COLO668 (cell line): ENCODE data around the gene MKX.
"Not testable (repeated sequence)": the region's sequence is repeated elsewhere in the genome, so short reads cannot be mapped to it uniquely, and the experiment has no call there.

Experiments used
- DNase-seq: peaks from one replicate; lab custom pipeline; 2025; ENCODE audit not compliant: unreplicated experiment; lab: John Stamatoyannopoulos, UW

The MKX gene

GRCh38 chr10:27695088-27695487 lies 50.5 kb downstream of the MKX start:
- no peak for DNase-seq

GRCh38 chr10:27692663-27693062 lies 53.0 kb downstream of the MKX start:
- DNase-seq, result no peak

GRCh38 chr10:27688991-27689390 lies 56.6 kb downstream of the MKX start:
- DNase-seq, result no peak

GRCh38 chr10:27688276-27688675 lies 57.3 kb downstream of the MKX start:
- no peak for DNase-seq

- DNase-seq, result no peak
These were observed 57.9 kb downstream of the MKX start for GRCh38 chr10:27687743-27688142.

GRCh38 chr10:27687326-27687725 lies 58.3 kb downstream of the MKX start:
- DNase-seq, result no peak

- DNase-seq, result no peak
These were observed 59.9 kb downstream of the MKX start for GRCh38 chr10:27685681-27686080.

GRCh38 chr10:27683226-27683625 lies 62.4 kb downstream of the MKX start:
- no peak for DNase-seq

- DNase-seq, result not testable (repeated sequence)
These were observed 63.8 kb downstream of the MKX start for GRCh38 chr10:27681795-27682194.

GRCh38 chr10:27680691-27681605 lies 64.7 kb downstream of the MKX start:
- DNase-seq, result no peak

- no peak for DNase-seq
These were observed 65.5 kb downstream of the MKX start for GRCh38 chr10:27680006-27680557.

GRCh38 chr10:27679369-27679912 lies 66.2 kb downstream of the MKX start:
- no peak for DNase-seq

GRCh38 chr10:27678166-27678565 lies 67.5 kb downstream of the MKX start:
- no peak for DNase-seq

GRCh38 chr10:27673065-27673464 lies 72.6 kb downstream of the MKX start:
- DNase-seq, result no peak

- DNase-seq, result no peak
These were observed 73.8 kb downstream of the MKX start for GRCh38 chr10:27671821-27672220.

GRCh38 chr10:27664461-27664860 lies 81.2 kb downstream of the MKX start:
- DNase-seq, result no peak

- DNase-seq, result no peak
These were observed 82.0 kb downstream of the MKX start for GRCh38 chr10:27663621-27664020.

- no peak for DNase-seq
These were observed 83.9 kb downstream of the MKX start for GRCh38 chr10:27661514-27662286.

- DNase-seq, result no peak
These were observed 84.9 kb downstream of the MKX start for GRCh38 chr10:27660711-27661110.

- DNase-seq, result no peak
These were observed 85.4 kb downstream of the MKX start for GRCh38 chr10:27660268-27660667.

GRCh38 chr10:27659786-27660185 lies 85.8 kb downstream of the MKX start:
- DNase-seq, result no peak

- no peak for DNase-seq
These were observed 86.8 kb downstream of the MKX start for GRCh38 chr10:27658788-27659187.
